Keratinocyte (primary cell): ENCODE data around the gene CEP295NL.
"Not testable (repeated sequence)": the region's sequence is repeated elsewhere in the genome, so short reads cannot be mapped to it uniquely, and the experiment has no call there.

Experiments
- CTCF ChIP-seq, 3 experiments: IDR thresholded peaks in 1 of 3; conservative IDR thresholded peaks in 1 of 3; optimal IDR thresholded peaks in 1 of 3; 2 replicates in 2 of 3; 3 replicates in 1 of 3; pipeline versions ENCODE3 to v1.5.1; 2011; ENCODE audit warnings: low read length in 3 of 3, mild to moderate bottlenecking in 3 of 3, moderate library complexity in 2 of 3, control low read depth in 1 of 3, inconsistent platforms in 1 of 3; ENCODE audit not compliant: insufficient read depth in 2 of 3; ENCODE audit errors: extremely low read depth in 1 of 3
- EZH2 ChIP-seq: IDR thresholded peaks from one replicate; pipeline ENCODE4 v1.6.1; 2012; ENCODE audit warnings: inconsistent platforms, mild to moderate bottlenecking, low read length, moderate library complexity

- TF ChIP-seq EZH2; CTCF (optimal IDR thresholded peaks at IDR 0.05 in 1 of 3, IDR thresholded peaks at IDR 0.05 in 1 of 3, conservative IDR thresholded peaks at IDR 0.05 in 1 of 3; ENCODE audit: extremely low read depth in 1 of 3, insufficient read depth in 2 of 3, low read length in 3 of 3): not testable (repeated sequence)
These were observed 8.5 kb upstream of the CEP295NL start for GRCh38 chr17:78911543-78911942.
